ENCODE data around the gene ZBTB37.
"Not testable (repeated sequence)": the region's sequence is repeated elsewhere in the genome, so short reads cannot be mapped to it uniquely, and the experiment has no call there.

The ZBTB37 gene

GRCh38 chr1:173859547-173859946 lies 8.6 kb upstream of the ZBTB37 start:
- H3K27ac ChIP-seq (replicated peaks); H3K27me3 ChIP-seq (ENCODE audit: insufficient read depth, poor library complexity, severe bottlenecking); DNase-seq (ENCODE audit: low read depth in 1 of 2, low spot score in 1 of 2); H3K4me3 ChIP-seq (replicated peaks; ENCODE audit: insufficient read depth, low read length): not testable (repeated sequence)
- peak; percentile 36; the same call in 1 of the 2 replicates for TF ChIP-seq POLR2AphosphoS5 (IDR thresholded peaks at IDR 0.05; ENCODE audit: low read depth)

- no peak overlapping the region for H3K27ac ChIP-seq (replicated peaks)
- no peak overlapping the region for H3K4me3 ChIP-seq (replicated peaks; ENCODE audit: insufficient read depth, low read length)
Observed at GRCh38 chr1:173860065-173860464, 8.1 kb upstream of the ZBTB37 start.

DNA sequence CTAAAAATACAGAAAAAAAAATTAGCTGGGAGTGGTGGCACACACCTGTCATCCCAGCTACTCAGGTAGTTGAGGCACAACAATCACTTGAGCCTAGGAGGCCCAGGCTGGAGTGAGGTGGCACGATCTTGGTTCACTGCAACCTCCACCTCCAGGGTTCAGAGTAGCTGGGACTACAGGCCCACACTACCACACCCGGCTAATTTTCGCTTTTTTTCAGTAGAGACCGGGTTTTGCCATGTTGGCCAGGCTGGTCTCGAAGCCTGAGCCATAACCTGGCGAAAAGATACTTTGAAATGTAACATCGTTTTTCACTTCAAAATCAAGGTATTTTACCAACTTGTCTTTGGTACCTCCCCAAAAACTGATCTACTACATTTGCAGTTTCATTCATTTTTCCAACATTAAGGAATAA lies 6.4 kb upstream of the ZBTB37 start:
- H3K4me3 ChIP-seq (replicated peaks; ENCODE audit: insufficient read depth, low read length), result no peak overlapping the region
- no peaks in the 10 kb centered on the region for H3K27me3 ChIP-seq (ENCODE audit: insufficient read depth, poor library complexity, severe bottlenecking)
- no peak for DNase-seq (ENCODE audit: low read depth in 1 of 2, low spot score in 1 of 2)
- H3K27ac ChIP-seq (replicated peaks), result no peak overlapping the region
- TF ChIP-seq POLR2AphosphoS5 (IDR thresholded peaks at IDR 0.05; ENCODE audit: low read depth), result peak; percentile 44; the same call in 1 of the 2 replicates
- TF ChIP-seq, protein P1, sequence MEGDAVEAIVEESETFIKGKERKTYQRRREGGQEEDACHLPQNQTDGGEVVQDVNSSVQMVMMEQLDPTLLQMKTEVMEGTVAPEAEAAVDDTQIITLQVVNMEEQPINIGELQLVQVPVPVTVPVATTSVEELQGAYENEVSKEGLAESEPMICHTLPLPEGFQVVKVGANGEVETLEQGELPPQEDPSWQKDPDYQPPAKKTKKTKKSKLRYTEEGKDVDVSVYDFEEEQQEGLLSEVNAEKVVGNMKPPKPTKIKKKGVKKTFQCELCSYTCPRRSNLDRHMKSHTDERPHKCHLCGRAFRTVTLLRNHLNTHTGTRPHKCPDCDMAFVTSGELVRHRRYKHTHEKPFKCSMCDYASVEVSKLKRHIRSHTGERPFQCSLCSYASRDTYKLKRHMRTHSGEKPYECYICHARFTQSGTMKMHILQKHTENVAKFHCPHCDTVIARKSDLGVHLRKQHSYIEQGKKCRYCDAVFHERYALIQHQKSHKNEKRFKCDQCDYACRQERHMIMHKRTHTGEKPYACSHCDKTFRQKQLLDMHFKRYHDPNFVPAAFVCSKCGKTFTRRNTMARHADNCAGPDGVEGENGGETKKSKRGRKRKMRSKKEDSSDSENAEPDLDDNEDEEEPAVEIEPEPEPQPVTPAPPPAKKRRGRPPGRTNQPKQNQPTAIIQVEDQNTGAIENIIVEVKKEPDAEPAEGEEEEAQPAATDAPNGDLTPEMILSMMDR (IDR thresholded peaks at IDR 0.05; ENCODE audit: insufficient read depth, low read length), result no peak
- no peak for TF ChIP-seq SPI1 (IDR thresholded peaks at IDR 0.05; ENCODE audit: borderline replicate concordance, low read depth)
- no peak for TF ChIP-seq GABPA (IDR thresholded peaks at IDR 0.05; ENCODE audit: low read depth)
- TF ChIP-seq REST (IDR thresholded peaks at IDR 0.05; ENCODE audit: insufficient replicate concordance, low read depth), result no peak

More at GRCh38 chr1:173860065-173860464, 8.1 kb upstream of the ZBTB37 start:
- no peak for TF ChIP-seq POLR2AphosphoS5 (IDR thresholded peaks at IDR 0.05; ENCODE audit: low read depth)
- TF ChIP-seq, protein P1 (IDR thresholded peaks at IDR 0.05; ENCODE audit: insufficient read depth, low read length), result no peak
- TF ChIP-seq SPI1 (IDR thresholded peaks at IDR 0.05; ENCODE audit: borderline replicate concordance, low read depth), result no peak
- TF ChIP-seq GABPA (IDR thresholded peaks at IDR 0.05; ENCODE audit: low read depth), result no peak
- TF ChIP-seq REST (IDR thresholded peaks at IDR 0.05; ENCODE audit: insufficient replicate concordance, low read depth), result no peak
- DNase-seq (ENCODE audit: low read depth in 1 of 2, low spot score in 1 of 2), result no peak
- H3K27me3 ChIP-seq (ENCODE audit: insufficient read depth, poor library complexity, severe bottlenecking), result no peaks in the 10 kb centered on the region

DNA sequence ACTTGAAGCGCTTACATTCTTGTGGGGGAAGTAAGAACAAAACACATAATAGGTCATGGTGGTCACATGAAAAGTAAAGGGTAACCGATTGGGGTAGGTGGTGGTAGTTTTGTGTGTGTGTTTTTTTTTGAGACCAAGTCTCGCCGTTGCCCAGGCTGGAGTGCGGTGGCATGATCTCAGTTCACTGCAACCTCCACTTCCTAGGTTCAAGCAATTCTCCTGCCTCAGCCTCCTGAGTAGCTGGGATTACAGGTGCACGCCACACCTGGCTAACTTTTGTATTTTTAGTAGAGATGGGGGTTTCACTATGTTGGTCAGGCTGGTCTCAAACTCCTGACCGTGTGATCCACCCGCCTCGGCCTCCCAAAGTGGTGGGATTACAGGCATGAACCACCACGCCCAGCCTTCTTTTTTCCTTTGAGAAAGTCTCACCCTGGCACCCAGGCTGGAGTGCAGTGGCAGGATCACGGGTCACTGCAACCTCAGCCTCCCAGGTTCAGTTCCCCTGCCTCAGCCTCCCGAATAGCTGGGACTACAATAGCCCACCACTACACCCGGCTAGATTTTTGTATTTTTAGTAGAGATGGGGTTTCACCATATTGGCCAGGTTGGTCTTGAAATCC lies 5.9 kb upstream of the ZBTB37 start:
- peak; percentile 60; the same call in 1 of the 2 replicates for TF ChIP-seq POLR2AphosphoS5 (IDR thresholded peaks at IDR 0.05; ENCODE audit: low read depth)
- H3K4me3 ChIP-seq (replicated peaks; ENCODE audit: insufficient read depth, low read length); H3K27ac ChIP-seq (replicated peaks); H3K27me3 ChIP-seq (ENCODE audit: insufficient read depth, poor library complexity, severe bottlenecking): not testable (repeated sequence)
- DNase-seq (ENCODE audit: low read depth in 1 of 2, low spot score in 1 of 2), result peak; percentile 26 to 45

DNA sequence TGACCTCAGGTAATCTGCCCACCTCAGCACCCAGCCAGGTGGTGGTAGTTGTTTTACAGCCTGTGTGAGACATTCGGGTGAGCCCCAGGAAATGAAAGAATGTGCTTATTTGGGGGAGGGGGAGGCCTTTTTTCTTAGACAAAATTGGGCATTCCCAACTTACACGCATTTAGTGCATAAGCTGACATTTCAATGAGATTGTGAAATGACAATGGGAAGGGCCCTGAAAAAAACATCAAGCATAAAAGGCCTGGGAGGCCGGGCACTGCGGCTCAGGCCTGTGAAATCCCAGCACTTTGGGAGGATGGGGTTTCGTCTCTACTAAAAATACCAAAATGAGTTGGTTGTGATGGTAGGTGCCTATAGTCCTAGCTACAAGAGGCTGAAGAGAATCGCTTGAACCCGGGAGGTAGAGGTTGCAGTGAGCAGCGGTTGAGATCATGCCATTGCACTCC lies 5.4 kb upstream of the ZBTB37 start:
- Histone ChIP-seq H3K4me3 (replicated peaks; ENCODE audit: insufficient read depth, low read length) (no peak overlapping the region), H3K27me3 (ENCODE audit: insufficient read depth, poor library complexity, severe bottlenecking) (no peaks in the 10 kb centered on the region), H3K27ac (replicated peaks) (no peak overlapping the region)
- DNase-seq (ENCODE audit: low read depth in 1 of 2, low spot score in 1 of 2), result peak; percentile 26 to 70
- TF ChIP-seq, protein P1 (IDR thresholded peaks at IDR 0.05; ENCODE audit: insufficient read depth, low read length), result no peak
- TF ChIP-seq GABPA (IDR thresholded peaks at IDR 0.05; ENCODE audit: low read depth) (no peak), SPI1 (IDR thresholded peaks at IDR 0.05; ENCODE audit: borderline replicate concordance, low read depth) (no peak), REST (IDR thresholded peaks at IDR 0.05; ENCODE audit: insufficient replicate concordance, low read depth) (no peak), POLR2AphosphoS5 (IDR thresholded peaks at IDR 0.05; ENCODE audit: low read depth) (peak; percentile 3; the same call in 1 of the 2 replicates)

Data from HL-60 (cell line).